ENCODE measurements around the gene PACRG. TPM values are rescaled to one million over a fixed set of nuclear protein-coding genes. Genes with fewer than 3 reads are reported as not detected.

The PACRG gene
- total and polyA plus RNA-seq, 8 donors: 1.8 to 28.6 (median 3.2) TPM; not detected in 2

GRCh38 chr6:162711376-162711775 lies 16.4 kb upstream of the PACRG start:
- no peak for TF ChIP-seq CTCF (IDR thresholded peaks at IDR 0.05)
- no peak for TF ChIP-seq EP300 (IDR thresholded peaks at IDR 0.05)
- no peak for TF ChIP-seq POLR2AphosphoS5 (IDR thresholded peaks at IDR 0.05)
- TF ChIP-seq POLR2A (IDR thresholded peaks at IDR 0.05): no peak
- 85 to 92% (median 90%) methylated on average over 4 of the region's 4 CpGs for WGBS, 5 donors
- Histone ChIP-seq H3K9me3 (no peaks in the 10 kb centered on the region), H3K27ac (no peak overlapping the region), H3K4me3 (no peak overlapping the region), H3K4me1 (peaks cover 0 to 2% (median 2%) of the 10 kb centered on the region in 4 donors), H3K27me3 (no peaks in the 10 kb centered on the region), H3K36me3 (no peaks in the 10 kb centered on the region)
- no peak for DNase-seq
- intact Hi-C loops (cut with DNase I; ENCODE audit: low total_unique reads): no loop called here

- no peak for TF ChIP-seq POLR2AphosphoS5 (IDR thresholded peaks at IDR 0.05)
- no peak for TF ChIP-seq POLR2A (IDR thresholded peaks at IDR 0.05)
- TF ChIP-seq EP300 (IDR thresholded peaks at IDR 0.05): no peak
- TF ChIP-seq CTCF (IDR thresholded peaks at IDR 0.05): no peak
- intact Hi-C loops (cut with DNase I; ENCODE audit: low total_unique reads): no loop called here
- H3K27me3 ChIP-seq: no peaks in the 10 kb centered on the region
- no peaks in the 10 kb centered on the region for H3K9me3 ChIP-seq
- H3K36me3 ChIP-seq: no peaks in the 10 kb centered on the region
- H3K4me3 ChIP-seq: no peak overlapping the region
- no peaks in the 10 kb centered on the region for H3K4me1 ChIP-seq
- no peak for DNase-seq
- H3K27ac ChIP-seq: no peak overlapping the region
- 89 to 99% (median 96%) methylated on average over 2 of the region's 2 CpGs for WGBS, 5 donors
Measured at GRCh38 chr6:162712694-162713093, 15.1 kb upstream of the PACRG start.

GRCh38 chr6:162713974-162714780 lies 13.6 kb upstream of the PACRG start:
- WGBS, 5 donors: 78 to 85% (median 82%) methylated on average over 13 of the region's 13 CpGs

GRCh38 chr6:162715601-162716000 lies 12.2 kb upstream of the PACRG start:
- no peak for DNase-seq
- no peaks in the 10 kb centered on the region for H3K27me3 ChIP-seq
- TF ChIP-seq CTCF (IDR thresholded peaks at IDR 0.05): no peak
- TF ChIP-seq POLR2A (IDR thresholded peaks at IDR 0.05): no peak
- no peak for TF ChIP-seq EP300 (IDR thresholded peaks at IDR 0.05)
- no peak for TF ChIP-seq POLR2AphosphoS5 (IDR thresholded peaks at IDR 0.05)

More at GRCh38 chr6:162713974-162714780, 13.6 kb upstream of the PACRG start:
- no peak for TF ChIP-seq EP300 (IDR thresholded peaks at IDR 0.05)
- TF ChIP-seq POLR2AphosphoS5 (IDR thresholded peaks at IDR 0.05): no peak
- no peaks in the 10 kb centered on the region for H3K9me3 ChIP-seq
- H3K27ac ChIP-seq: no peak overlapping the region
- intact Hi-C loops (cut with DNase I; ENCODE audit: low total_unique reads): no loop called here
- DNase-seq: no peak
- no peaks in the 10 kb centered on the region for H3K4me1 ChIP-seq
- H3K4me3 ChIP-seq: no peak overlapping the region
- H3K36me3 ChIP-seq: no peaks in the 10 kb centered on the region
- H3K27me3 ChIP-seq: no peaks in the 10 kb centered on the region

GRCh38 chr6:162719528-162719927 lies 8.2 kb upstream of the PACRG start:
- no peaks in the 10 kb centered on the region for H3K27me3 ChIP-seq
- WGBS, 5 donors: 48 to 97% (median 62%) methylated on average over 1 of the region's 1 CpG
- DNase-seq: no peak
- no peaks in the 10 kb centered on the region for H3K9me3 ChIP-seq
- intact Hi-C loops (cut with DNase I; ENCODE audit: low total_unique reads): no loop called here
- no peak overlapping the region for H3K4me3 ChIP-seq
- TF ChIP-seq CTCF (IDR thresholded peaks at IDR 0.05) (no peak), EP300 (IDR thresholded peaks at IDR 0.05) (no peak), POLR2AphosphoS5 (IDR thresholded peaks at IDR 0.05) (no peak), POLR2A (IDR thresholded peaks at IDR 0.05) (no peak)
- H3K36me3 ChIP-seq: no peaks in the 10 kb centered on the region
- H3K27ac ChIP-seq: no peak overlapping the region
- H3K4me1 ChIP-seq: peaks cover 0 to 1% (median 0%) of the 10 kb centered on the region in 4 donors

More at GRCh38 chr6:162715601-162716000, 12.2 kb upstream of the PACRG start:
- WGBS, 5 donors: 89 to 96% (median 91%) methylated on average over 6 of the region's 6 CpGs
- Histone ChIP-seq H3K4me3 (no peak overlapping the region), H3K9me3 (no peaks in the 10 kb centered on the region), H3K27ac (no peak overlapping the region), H3K4me1 (no peaks in the 10 kb centered on the region), H3K36me3 (no peaks in the 10 kb centered on the region)
- intact Hi-C loops (cut with DNase I; ENCODE audit: low total_unique reads): no loop called here

Measured in stomach (tissue), 9 donors.